Colonic mucosa (tissue), 4 donors: Measurements from ENCODE around the gene SGTA. TPM values are rescaled to one million over a fixed set of nuclear protein-coding genes. Genes with fewer than 3 reads are reported as not detected.

Experiments used
- DNase-seq: peaks from one replicate; pipeline ENCODE4 v3.0.0-alpha.2; 2020
- H3K27ac ChIP-seq: fragments of 200-600 bp; one replicate; pipeline ENCODE4 v1.8.0; 2021
- H3K27me3 ChIP-seq: fragments of 200-600 bp; one replicate; pipeline ENCODE4 v1.8.0; 2021
- H3K36me3 ChIP-seq: fragments of 200-600 bp; one replicate; pipeline ENCODE4 v1.8.0; 2021
- H3K4me1 ChIP-seq: fragments of 200-600 bp; one replicate; pipeline ENCODE4 v1.8.0; 2021; ENCODE audit warnings: mild to moderate bottlenecking
- H3K4me3 ChIP-seq: fragments of 200-600 bp; one replicate; pipeline ENCODE4 v1.8.0; 2021
- H3K9ac ChIP-seq, 2 donors: one replicate each; pipeline ENCODE4 v1.7.0; 2013; ENCODE audit warnings: control low read depth in 2 of 2, low read depth in 2 of 2, low read length in 2 of 2
- H3K9me3 ChIP-seq: fragments of 200-600 bp; one replicate; pipeline ENCODE4 v1.8.0; 2021
- intact Hi-C: fragments of 100-400 bp; cut with DNase I; formaldehyde crosslinking; loops from one replicate; pipeline ENCODE4 v1.14.1; 2022
- total RNA-seq, 2 donors: library from RNA; stranded (reverse); fragmentation: NEBNext Ultra II Directional in 1 of 2; extraction: Animal tissue kit (Norgen Biotek cat#: 25700) in 1 of 2; gene quantifications; one replicate each; pipeline ENCODE4 v1.2.1, GENCODE V29; 2021
- TF ChIP-seq, protein P1 (sequence below): fragments of 200-600 bp; IDR thresholded peaks from one replicate; pipeline ENCODE4 v1.8.0; 2022; ENCODE audit warnings: antibody characterized with exemption, mild to moderate bottlenecking
- donor health status: healthy.
- donor health status: DM: no; HTN: no; CAD: no.
- donor health status: DM: no; HTN: no; CAD: no.

Gene SGTA
- total RNA-seq, 2 donors from 2014 or later: 46.5 to 80.6 TPM

DNA sequence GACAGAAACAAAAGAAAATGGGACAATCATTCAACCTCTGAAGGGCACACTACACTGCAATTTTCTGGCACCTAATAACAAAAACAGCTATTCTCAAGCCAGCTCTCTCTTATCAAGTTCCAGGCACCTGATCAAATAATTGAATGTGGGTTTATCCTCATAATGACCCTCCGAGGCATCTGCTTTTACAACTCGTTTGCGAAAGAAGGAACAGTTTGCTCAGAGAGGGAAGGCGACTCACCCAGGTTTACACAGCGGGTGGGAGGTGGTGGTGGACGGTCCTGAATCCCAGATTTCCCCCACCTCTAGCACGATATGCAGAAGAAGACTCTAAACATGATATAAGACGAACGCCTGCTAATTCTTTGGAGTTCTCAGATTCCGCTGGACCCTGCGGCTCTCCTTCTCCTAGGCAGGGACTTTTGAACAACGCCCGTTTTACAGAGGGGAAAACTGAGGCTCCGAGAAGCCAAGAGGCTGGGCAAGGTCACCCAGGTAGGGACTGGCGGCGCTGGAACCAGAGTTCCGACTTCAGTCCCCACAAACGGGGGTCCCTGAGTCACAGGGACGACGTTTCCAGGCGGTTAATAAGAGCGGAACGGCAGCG, 641 bp downstream of the SGTA start:
- H3K36me3 ChIP-seq: no peaks in the 10 kb centered on the region
- intact Hi-C loops: no loop called here
- H3K27ac ChIP-seq: peak overlapping the region; percentile 79
- H3K9ac ChIP-seq: peak overlapping the region; percentile 97 to 98
- TF ChIP-seq, protein P1, sequence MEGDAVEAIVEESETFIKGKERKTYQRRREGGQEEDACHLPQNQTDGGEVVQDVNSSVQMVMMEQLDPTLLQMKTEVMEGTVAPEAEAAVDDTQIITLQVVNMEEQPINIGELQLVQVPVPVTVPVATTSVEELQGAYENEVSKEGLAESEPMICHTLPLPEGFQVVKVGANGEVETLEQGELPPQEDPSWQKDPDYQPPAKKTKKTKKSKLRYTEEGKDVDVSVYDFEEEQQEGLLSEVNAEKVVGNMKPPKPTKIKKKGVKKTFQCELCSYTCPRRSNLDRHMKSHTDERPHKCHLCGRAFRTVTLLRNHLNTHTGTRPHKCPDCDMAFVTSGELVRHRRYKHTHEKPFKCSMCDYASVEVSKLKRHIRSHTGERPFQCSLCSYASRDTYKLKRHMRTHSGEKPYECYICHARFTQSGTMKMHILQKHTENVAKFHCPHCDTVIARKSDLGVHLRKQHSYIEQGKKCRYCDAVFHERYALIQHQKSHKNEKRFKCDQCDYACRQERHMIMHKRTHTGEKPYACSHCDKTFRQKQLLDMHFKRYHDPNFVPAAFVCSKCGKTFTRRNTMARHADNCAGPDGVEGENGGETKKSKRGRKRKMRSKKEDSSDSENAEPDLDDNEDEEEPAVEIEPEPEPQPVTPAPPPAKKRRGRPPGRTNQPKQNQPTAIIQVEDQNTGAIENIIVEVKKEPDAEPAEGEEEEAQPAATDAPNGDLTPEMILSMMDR: no peak
- peak overlapping the region; percentile 94 for H3K4me3 ChIP-seq
- no peaks in the 10 kb centered on the region for H3K27me3 ChIP-seq
- H3K4me1 ChIP-seq: peaks cover 10% of the 10 kb centered on the region
- peak; percentile 25 for DNase-seq
- H3K9me3 ChIP-seq: no peaks in the 10 kb centered on the region

DNA sequence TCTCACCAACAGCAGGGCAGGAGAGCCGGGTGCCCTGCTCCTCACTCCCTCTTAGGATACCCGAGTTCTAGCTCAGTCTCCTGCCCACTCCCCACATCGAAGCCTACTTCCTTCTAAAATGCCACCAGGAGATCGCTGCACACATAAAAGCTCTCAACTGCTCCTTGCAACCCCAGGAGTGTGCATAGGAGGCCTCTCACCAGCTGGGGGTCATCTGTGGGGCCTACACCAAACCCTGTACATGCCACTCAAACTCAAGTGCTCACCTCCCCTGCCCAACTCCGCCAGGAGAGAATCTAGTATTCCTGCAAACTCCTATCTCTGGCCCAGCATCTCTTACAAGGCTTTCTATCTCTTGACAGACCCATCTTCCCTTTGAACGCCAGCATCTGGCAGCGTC, 2.8 kb downstream of the SGTA start:
- H3K4me3 ChIP-seq: no peak overlapping the region
- H3K9ac ChIP-seq: no peak overlapping the region
- DNase-seq: no peak
- TF ChIP-seq, protein P1: no peak
- no peaks in the 10 kb centered on the region for H3K36me3 ChIP-seq
- H3K27me3 ChIP-seq: no peaks in the 10 kb centered on the region
- no peaks in the 10 kb centered on the region for H3K9me3 ChIP-seq
- peaks cover 10% of the 10 kb centered on the region for H3K4me1 ChIP-seq
- intact Hi-C loops: no loop called here
- H3K27ac ChIP-seq: no peak overlapping the region

DNA sequence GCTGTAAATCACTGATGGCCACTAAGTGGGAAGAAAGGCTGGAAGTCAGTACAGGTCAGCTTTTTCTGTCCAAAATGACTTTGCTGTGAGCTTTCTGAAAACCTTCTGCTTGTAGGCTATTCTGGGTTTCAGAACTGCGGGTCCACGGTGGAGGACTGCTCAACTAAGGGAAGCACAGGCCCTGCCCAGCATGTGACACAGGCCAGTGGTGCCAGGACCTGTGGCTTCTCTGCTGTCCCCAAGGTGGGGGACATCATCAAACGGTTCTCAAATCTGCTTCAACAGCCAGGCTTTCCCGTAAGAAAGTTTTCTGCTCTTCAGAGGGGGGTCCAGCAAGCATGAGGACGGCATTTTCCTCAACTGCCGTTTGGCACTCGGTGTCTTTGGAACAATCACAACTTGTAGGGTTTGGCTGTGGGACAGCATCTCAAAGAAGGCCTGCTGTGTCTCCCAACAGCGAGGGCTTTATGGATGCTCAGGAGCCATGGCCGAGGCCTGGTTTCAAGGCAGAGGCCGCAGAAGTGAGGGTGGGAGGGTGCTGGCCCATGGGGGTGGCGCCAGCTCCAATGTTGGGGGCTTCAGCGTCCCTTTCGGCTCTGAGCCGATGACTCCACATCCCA, 3.8 kb downstream of the SGTA start:
- Histone ChIP-seq H3K27ac (no peak overlapping the region), H3K36me3 (no peaks in the 10 kb centered on the region), H3K9ac (peak overlapping the region in 1 of 2 donors; percentile 6), H3K9me3 (no peaks in the 10 kb centered on the region), H3K4me1 (peaks cover 12% of the 10 kb centered on the region), H3K27me3 (no peaks in the 10 kb centered on the region), H3K4me3 (no peak overlapping the region)
- intact Hi-C loops: no loop called here
- TF ChIP-seq, protein P1: no peak
- DNase-seq: no peak

DNA sequence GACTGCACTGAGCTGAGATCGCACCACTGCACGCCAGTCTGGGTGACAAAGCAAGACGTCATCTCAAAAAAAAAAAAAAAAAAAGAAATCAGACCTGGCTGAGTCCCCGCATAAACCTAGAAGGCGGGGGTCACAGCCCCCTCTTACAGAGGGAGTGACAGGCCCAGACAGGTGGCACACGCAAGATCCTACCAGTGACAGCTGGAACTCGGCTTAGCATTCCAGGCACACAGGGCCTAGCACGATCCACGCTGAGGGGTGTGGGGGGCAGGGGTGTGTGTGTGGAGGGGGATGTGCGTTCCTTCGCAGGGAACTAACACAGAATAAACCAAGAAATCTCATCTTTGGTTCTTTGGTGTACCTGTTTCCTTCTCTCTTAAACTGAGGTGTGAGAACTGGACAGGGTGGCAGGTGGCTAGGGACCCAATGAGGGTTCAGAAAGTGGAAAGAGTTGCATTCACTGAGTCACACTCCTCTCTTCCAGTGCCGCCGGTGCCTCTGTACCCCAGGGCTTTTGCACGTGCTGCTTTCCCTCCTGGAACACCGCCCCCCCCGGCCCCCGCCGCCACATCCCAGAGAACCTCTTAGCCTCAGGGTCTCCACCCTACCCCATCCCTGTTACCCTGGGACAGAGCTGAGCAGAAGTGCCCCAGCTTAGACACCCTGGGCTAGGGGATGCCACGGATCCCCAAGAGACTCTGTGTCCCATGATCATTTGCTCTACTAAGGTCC, 5.0 kb downstream of the SGTA start:
- DNase-seq: no peak
- intact Hi-C loops: no loop called here

More for the DNA sequence above, 5.0 kb downstream of the SGTA start:
- Histone ChIP-seq H3K27me3 (no peaks in the 10 kb centered on the region), H3K4me1 (peaks cover 12% of the 10 kb centered on the region), H3K4me3 (no peak overlapping the region), H3K36me3 (no peaks in the 10 kb centered on the region), H3K27ac (no peak overlapping the region), H3K9ac (no peak overlapping the region), H3K9me3 (no peaks in the 10 kb centered on the region)
- TF ChIP-seq, protein P1: no peak
